ENCODE measurements around the gene ENDOD1. TPM values are rescaled to one million over a fixed set of nuclear protein-coding genes. Genes with fewer than 3 reads are reported as not detected.

The ENDOD1 gene
- total RNA-seq, 1 experiment from 2014 or later: 16.2 TPM

DNA sequence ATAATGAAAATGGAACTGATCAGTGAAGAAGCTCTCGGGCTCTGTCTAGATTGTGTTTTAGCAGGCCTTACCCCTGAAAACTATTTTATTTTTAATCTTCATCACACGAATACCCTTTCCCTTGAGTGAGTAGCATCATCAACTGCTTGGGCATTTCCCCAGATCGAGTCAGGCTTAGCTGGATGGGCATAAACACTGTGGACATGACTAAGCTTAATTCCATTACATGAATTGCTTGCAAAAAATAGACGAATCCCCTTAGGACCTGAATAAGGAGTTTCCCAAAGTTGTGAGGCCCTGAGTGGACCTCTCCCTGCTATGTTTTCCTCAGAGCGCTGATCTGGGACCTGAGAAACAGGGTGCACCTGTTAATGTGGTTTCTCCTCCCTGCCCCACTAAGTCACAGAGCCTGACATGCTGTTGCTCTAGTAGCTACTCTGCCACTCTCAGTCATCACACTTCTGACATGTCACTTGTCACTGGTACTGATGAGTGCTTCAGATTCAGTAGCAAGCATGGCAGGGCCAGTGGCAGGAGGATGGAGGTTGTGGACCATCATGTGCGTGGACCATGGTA lies 53.5 kb downstream of the ENDOD1 start:
- no peak for DNase-seq (ENCODE audit: low read depth)

DNA sequence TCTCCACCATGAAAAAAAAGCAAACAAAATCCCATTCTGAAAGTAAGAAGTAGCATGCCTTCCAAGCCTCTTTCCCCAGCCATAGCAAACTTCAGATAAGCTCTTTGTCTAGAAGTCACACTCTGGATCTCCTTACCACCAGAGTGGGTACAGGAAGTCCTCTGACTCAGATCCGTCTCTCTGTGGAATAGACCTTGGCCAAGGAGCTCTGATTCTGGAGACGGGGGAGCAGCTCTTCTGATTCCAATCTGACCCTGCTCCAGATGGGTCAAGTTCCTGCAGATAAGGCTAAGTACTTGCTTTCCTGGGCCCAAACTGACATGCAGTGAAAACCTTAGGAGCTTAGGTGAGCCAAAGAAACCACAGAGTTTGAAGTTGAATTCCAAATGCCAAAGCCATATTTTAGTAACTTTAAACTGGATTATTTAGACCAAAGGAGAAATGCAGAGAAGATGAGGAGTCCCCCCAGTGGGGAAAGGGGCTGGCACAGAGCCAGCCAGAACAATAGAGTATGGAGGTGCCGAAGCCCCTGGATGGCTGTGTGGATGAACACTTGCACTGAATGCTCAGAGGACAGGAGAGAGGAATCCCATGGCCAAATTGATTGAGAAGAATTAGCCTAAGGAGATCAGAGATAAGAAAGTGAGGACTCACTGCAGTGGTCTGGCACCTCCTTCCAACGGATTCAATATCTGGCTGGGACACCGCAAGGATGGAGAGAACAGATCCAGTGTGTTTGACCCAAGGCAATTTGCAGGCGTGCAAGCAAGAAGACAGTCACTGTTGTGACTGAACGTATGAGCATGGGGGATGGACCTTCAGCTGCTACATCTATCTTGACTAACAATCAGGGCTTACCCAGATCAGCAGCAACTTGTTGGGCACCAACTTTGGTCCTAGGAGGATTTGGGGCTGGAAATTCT lies 54.9 kb downstream of the ENDOD1 start:
- DNase-seq (ENCODE audit: low read depth): no peak

DNA sequence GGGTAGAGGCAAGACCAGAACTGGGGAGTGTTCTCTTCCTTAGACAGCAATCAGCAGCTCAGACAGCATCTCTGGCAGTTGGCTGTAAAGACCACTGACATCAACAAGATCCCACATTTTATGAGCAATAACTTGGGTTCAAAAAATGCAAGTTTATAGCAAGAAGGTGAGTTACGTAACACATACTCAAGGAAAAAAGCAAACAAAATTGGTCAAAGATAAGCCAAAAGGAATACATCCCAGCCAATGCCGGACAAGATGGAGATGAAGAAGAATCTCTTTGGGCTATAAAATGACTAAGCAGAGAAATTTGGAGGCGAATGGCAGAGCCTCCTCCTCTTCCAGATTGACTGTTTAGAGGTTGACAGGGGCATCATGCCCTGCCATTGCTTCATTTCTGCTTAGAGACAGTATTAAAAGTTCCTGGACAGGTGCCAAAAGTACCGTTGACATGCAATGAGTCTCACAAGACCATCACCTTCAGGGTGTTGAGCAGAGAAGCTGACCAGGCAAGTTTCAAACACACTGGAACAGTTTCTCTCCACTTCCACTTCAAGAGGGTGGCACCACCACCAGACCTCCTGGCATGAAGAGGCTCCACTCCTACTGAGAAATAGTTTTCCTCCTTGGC lies 55.9 kb downstream of the ENDOD1 start:
- DNase-seq (ENCODE audit: low read depth): no peak

DNA sequence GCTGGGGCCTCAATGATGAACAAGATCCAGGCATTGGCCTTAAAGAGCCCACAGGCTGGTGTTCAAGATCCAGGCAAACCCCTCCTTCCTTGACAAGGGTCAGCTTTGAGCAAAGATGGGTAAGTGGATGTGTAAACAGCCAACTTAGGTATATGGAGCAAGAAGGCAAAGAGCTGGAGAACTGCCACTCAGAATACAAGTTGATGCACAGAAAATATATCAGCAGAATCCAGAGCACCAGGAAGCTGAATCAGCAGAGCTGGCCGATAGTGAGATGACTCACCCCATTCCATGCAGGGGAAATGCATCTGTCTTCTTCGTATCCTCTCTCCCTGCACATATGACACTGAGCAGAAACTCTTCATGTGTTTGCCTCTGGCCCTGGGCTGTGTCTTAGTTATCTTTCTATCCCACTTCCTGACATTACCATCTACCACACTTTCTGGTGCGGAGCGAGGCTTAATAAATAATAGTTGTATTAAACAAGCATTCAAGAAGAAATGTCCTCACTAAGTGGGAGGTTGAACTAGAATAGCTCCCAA lies 57.8 kb downstream of the ENDOD1 start:
- DNase-seq (ENCODE audit: low read depth): peak; percentile 82

GRCh38 chr11:95148406-95148805 lies 58.8 kb downstream of the ENDOD1 start:
- DNase-seq (ENCODE audit: low read depth): no peak

GRCh38 chr11:95148938-95149337 lies 59.3 kb downstream of the ENDOD1 start:
- no peak for DNase-seq (ENCODE audit: low read depth)

- peak; percentile 68 for DNase-seq (ENCODE audit: low read depth)
Observed at GRCh38 chr11:95149651-95150364, 60.2 kb downstream of the ENDOD1 start.

GRCh38 chr11:95150956-95151684 lies 61.5 kb downstream of the ENDOD1 start:
- peak; percentile 89 for DNase-seq (ENCODE audit: low read depth)

DNA sequence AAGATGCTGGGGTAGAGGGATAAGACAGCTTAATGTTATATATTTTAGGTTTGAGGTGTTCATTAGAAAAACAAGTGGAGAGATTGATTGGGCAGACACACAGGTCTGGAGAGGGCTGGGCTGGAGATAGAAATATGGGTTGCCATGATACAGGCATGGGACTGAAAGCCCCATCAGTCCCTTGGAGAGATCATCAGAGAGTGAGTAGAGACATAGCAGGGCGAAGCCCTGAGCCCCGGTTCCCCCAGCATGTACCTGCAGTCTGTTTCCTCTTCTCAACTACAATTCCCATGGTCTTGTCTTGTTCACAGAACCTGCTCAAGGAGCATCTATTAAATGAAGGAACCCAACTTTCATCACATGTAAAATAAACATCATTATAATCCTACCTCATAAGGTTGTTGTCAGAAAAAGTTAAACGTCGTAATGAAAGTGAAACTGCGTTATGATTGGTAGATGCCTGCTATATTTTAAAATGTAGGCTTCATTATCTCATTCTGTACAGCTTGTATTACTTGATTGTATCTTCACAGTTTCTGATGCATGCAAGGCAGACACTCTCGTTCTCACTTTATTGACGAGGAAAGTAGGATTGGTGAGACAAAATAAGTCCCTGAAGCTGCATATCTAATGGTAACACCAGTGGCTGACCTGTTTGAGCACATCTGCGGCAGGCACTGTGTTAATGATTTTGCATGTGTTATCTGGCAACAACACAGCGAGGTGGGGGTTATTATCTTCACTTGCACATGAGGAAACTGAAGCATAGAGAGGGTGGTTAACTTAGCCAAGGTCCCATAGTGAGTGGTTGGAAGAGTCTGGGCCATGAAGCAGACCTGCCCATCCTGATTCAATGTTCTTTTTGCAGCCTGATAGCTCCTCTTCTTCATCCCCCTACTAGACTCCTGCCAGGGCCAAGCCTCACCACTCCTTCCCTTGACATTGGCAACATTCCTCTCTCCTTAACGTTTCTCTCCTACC lies 63.5 kb downstream of the ENDOD1 start:
- no peak for DNase-seq (ENCODE audit: low read depth)

DNA sequence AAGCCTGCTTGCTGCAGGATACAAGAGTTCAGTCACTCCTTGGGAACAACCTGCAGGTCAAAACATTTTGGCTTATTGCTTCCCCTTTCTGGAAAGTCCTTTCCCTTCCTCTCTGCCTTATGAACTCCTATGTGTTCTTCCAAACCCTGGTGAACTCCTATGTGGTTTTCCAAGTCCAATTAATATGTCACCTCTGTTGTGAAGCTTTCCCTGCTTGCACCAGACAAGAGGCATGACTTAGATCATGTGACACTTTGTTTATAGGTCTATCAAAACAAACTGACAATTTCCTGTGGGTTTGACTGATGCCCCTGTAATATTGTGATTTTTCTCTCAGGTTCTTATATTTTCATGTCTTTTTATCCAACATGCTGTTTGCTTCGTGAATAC lies 64.2 kb downstream of the ENDOD1 start:
- no peak for DNase-seq (ENCODE audit: low read depth)

GRCh38 chr11:95154514-95154913 lies 64.9 kb downstream of the ENDOD1 start:
- DNase-seq (ENCODE audit: low read depth): peak; percentile 63

DNA sequence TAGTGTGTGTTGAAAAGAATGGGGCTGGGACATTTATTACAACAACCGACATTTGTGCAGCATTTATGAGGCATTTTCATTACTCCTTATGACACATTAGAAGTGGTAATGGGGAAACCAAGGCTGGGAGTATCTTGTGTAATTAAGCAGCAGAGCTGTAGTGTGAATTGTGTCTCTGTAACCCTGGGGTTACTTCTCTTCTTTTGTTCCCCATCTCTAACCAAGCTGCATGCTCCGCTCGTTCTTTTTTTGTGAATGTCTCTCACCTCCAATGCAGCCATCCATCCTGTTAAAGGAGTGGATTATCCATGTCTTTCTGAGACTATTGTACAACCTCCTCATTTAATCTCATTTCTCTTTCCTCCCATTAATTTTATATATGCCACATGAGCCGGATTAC lies 65.7 kb downstream of the ENDOD1 start:
- no peak for DNase-seq (ENCODE audit: low read depth)

DNA sequence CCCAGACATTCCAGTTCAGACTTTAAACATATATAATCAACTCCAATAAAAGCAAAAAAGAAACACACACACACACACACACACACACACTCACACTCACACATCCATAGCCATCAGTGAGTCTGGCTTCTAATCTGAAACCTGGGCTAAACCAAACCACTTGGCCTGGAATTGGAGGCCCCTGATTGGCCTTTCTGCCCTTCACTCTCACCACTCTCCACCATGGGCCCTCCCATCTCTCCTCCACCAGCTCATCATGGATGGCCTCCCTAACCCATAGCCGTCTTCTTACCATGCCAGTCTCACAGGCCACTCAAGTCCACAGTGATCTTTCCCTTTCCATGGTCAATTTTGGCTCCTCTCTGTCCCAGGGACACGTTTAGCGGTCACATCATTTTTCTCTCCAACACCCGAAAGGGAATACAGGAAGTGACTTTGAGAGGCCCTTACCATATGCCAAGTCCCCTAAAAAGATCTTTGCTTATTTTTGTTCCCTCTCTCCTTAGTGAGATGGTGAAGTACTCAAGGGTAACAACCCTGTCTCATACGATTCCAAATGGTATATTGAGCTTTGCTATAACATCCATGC lies 66.6 kb downstream of the ENDOD1 start:
- DNase-seq (ENCODE audit: low read depth): no peak

- no peak for DNase-seq (ENCODE audit: low read depth)
Observed at GRCh38 chr11:95156916-95157541, 67.4 kb downstream of the ENDOD1 start.

GRCh38 chr11:95157824-95158223 lies 68.2 kb downstream of the ENDOD1 start:
- no peak for DNase-seq (ENCODE audit: low read depth)

- no peak for DNase-seq (ENCODE audit: low read depth)
Observed at GRCh38 chr11:95161248-95161647, 71.6 kb downstream of the ENDOD1 start.

- DNase-seq (ENCODE audit: low read depth): no peak
Observed at GRCh38 chr11:95163106-95163505, 73.5 kb downstream of the ENDOD1 start.

DNA sequence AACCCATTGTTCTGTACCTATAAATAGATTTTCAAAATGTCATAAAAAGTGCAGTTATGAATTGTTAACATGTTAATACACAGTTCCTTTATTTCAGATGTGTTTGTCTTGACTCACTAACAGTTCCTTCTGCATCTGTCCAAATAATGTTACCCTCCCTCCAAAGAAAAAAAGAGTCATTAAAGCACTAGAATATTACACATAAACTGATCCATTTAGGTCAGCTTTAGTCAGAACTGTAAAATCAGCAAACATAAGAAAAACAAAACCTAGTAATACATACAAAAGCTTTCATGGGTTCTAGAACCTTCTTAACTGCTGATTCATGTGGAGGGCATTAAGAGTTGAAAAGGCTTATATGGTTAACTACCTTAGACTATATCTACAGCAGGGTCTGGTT lies 76.0 kb downstream of the ENDOD1 start:
- DNase-seq (ENCODE audit: low read depth): no peak

DNA sequence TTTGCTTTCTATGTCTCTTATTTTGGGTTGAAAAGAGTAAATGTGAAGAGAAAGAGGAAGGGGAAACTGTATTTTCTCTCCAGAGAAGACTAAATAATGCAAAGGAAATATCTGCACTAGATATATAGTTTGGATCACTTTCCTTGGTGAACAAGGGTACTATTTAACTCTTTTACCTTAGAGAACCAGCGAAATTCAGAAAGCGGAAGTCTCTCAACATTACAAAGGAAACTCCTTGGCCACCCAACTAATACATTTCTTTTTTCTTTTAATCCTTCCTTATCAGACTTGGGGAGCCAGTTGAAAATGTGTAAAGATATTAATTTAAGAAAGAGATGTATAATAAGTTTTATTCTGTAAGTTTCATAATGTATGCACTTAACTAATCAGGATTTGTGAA lies 77.1 kb downstream of the ENDOD1 start:
- no peak for DNase-seq (ENCODE audit: low read depth)
